Activated gamma-delta T cell (primary cell): Measurements from ENCODE around the gene MAPKAP1.
"Not testable (repeated sequence)": the region's sequence is repeated elsewhere in the genome, so short reads cannot be mapped to it uniquely, and the experiment has no call there.

Experiments used
- DNase-seq: peaks from one replicate; lab custom pipeline; 2025; lab: John Stamatoyannopoulos, UW

The MAPKAP1 gene

DNA sequence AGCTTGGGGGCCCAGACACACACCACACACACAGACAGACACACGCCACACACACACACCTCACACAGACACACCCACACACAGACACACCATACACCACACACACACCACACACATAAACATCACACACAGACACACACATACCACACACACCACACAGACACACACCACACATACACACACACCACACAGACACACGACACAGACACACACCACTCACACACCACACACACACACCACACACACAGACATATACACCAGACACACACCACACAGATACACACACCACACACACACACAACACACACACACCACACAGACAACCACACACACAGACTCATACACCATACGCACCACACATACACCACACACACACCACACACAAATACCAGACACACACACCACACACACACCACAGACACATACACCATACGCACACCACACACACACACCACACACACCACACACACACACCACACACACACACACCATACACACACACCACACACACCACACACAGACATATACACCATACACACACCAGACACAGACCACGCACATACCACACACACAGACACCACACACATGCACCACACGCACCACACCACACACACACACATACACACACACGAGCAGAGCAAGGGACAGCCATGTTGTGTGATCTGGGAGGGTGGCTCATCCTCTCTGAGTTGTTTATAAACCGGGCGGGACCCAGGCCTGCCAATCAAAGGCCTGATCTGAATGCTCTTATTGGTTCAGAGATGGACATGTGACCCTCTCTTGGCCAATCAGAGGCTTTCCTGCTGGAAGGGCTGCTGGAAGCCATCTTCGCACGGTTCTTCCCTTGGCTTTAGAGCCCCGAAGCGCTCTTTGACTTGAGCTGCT, 297.1 kb downstream of the MAPKAP1 start:
- DNase-seq = no peak

DNA sequence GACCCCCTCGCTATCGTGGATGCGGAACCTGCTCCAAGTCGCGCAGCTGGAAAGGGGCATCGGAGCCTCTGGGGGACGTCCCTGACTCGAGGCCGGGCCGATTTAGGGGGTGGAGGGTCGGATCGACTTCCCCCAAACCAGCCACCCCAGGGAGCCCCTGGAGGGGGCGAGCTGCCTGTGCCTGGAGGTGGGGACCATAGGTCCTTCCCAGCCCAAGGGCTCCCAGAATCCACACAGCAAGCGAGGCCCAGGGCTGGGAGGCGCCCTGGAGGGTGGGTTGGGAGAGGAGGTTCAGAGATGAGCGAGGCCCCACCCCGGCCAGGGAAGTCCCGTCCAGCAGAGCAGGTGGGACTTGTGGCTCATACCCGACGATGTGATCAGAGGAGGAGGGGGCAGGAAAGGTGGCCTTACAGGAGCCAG, 297.8 kb downstream of the MAPKAP1 start:
- no peak for DNase-seq

DNA sequence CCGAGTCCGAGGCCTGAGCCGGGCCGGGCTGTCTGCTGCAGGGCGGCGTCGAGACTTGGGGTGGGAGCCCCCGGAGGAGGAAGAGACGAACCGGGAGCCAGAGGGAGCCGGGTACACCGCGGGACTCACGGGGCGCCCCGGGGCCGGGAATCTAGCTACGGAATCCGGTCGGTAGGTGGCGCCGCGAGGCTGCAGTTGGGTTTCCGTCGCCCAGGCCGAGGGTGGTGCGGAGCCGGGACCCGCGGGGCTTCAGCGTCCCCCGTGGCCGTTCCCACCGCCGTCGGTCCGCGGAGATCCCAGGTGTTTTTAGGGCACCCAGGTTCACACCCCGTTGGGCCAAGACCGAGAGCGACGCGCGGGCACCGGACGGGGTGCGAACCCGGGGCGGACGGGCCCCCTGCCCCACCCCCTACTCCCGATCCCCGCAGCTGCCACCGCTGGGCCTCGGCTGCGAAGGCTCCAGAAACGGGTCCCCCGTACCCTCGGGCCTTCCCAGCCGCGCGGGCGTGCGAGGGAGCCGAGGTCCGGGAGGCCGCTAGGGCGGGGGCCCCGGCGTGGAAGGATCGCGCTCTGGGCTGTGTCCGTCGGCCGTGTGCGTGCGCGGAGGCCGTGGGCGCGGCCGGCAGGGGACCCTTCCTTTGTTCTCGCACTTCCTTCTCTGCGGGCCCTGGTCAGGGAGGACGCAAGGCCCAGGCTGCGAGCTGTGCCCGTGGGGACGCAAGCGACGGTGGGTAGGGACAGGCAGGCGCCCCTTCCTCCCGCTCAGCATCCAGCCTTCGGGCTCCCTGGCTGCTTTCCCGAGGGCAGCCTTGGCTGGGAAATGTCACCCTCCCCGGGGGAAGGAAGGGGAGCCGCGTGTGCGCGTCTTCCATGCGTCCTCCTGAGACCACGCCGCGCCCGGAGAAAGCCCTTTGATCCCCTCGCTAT, 298.8 kb downstream of the MAPKAP1 start:
- DNase-seq = peak; percentile 35

DNA sequence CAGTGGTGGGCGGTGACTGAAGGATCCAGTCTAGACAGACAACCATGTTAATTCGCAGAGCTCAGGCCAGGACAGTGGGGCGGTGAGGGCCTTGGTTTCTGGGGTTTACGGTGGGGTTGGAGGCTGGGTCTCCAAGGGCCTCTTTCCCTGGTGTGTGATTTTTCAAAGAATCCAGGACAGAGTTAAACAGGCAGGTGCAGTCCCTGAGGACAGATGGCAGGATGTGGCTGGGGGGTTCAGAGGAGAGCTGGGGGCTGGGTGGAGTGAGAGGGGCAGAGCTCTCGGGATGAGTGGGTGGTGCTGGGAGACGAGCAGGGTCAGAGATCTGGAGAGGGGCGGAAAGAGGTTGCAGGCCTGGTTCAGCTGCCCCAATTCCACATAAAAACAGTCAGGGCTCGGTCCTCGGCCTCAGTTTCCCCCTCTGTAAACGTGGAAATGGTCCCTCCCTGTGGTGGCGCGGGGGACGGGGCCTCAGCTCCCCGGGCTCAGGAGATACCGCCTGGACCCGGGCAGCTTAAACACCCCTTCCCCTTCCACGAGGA, 299.5 kb downstream of the MAPKAP1 start:
- no peak for DNase-seq

DNA sequence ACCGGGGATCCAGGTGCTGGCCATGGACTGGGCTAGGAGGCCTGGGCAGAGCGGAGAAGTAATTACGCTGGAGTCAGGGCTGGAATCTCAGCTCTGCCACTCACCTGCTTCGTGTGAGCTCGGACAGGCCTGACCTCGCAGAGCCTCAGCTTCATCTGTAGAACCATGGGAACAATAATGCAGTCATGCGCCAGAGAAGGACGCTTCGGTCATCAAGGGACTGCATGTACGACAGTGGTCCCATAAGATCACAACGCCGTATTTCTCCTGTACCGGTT, 300.3 kb downstream of the MAPKAP1 start:
- no peak for DNase-seq

DNA sequence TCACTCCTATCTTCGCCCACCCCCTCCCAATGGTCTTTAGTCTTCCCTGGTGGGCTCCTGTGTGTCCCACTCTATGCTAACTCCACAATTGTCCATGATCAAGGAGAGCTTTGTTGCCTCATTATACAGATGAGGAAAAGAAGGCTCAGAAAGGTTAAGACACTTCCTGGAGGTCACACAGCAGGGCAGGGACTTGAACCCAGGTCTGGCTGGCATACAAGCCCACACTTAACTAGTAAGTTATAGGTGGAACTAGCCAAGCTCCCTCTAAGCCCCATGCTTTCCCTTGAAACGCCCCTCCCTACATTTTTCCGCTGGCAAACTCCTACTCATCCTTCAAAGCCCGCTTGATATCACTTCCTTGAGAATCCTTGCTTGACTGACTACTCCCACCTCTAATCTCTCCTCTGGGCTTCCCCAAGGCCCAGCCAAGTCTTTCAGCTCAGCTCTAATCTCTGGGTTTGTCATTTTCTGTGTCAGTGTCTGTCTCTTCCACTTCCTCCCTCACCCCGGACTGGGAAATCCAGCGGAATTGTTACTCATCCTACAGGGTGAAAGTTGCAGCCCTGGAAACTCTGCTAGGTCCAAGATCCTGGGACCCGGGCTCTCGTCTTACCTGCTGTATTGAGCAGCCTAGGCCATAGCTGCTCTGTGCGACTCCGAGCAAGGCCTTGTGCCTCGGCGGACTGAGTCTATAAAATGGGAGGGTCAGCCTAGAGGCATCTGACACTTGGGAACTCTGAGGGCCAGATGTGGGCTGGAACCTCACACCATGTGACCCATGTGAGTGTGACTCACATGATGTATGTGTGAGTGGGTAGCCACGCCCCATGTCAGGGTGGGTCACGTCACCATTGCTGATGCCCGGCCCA, 300.8 kb downstream of the MAPKAP1 start:
- no peak for DNase-seq

DNA sequence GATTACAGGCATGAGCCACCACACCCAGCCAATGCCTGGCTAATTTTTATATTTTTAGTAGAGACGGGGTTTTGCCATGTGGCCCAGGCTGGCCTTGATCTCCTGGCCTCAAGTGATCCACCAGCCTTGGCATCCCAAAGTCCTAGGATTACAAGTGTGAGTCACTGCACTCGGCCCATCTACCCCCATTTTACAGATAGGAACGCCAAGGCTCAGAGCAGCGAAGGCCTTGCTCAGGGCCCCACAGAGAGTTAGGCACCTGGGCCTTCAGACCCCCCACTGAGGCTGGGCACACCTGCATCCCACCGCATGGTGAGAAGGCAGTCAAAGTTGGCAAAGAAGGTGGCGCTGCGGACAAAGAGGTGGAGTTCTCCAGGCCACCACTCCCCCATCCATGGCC, 302.3 kb downstream of the MAPKAP1 start:
- DNase-seq = no peak

DNA sequence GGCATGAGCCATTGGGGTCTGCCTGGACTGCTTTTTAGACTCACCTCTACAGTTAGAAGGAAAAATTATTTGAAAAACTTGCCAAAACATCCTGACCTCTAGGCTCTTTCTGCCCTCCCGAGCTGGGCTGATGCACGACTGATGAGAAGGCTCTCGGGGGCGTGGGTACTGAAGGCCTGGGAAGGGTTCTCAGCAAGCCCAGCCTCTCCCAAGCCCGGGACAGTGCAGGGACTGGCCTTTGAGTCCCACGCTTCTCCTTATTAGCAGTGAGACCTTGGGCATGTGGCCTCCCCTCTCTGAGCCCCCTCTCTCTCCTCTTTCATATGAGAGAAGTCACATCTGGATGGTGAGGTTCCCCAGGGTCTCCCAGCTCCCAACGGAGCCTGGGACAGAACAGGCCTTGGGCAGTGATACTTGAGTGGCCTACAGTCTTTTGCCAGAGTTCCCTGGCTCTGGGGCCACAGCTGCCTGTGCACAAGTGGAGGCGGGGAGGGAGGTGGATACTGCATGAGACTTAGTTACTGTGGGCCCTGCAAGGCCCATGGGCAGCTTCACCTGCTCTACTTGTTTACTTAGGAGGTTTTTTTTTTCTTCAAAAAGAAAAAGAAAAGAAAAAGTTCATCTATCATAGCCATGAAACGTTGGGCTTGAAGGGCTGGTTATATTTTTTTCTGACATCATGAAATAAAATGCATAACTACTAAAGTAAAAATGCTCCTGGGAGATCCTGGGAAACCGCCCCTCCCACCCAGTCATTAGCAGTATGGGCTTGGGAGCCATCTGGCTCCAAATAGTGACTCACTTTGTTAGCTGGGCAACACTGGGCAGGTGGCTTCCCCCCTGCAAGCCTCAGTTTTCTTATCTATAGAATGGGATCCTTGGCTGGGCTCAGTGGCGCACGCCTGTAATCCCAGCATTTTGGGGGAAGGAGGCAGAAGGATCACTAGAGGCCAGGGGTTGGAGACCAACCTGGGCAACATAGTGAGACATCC, 306.0 kb downstream of the MAPKAP1 start:
- DNase-seq = no peak

DNA sequence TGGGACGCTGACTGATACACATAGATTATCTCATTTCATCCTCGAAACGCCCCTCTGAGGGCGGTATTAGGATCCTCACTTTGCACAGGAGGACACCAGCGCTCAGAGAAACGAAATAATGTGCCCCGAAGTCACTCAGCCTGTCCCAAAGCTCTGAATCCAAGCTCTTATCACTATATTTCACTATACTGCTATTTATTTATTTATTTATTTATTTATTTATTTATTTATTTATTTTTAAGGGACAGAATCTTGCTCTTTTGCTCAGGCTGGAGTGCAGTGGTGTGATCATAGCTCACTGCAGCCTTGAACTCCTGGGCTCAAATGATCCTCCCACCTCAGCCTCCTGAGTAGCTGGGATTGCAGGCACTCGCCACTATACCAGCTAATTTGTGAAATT, 306.8 kb downstream of the MAPKAP1 start:
- DNase-seq = not testable (repeated sequence)

DNA sequence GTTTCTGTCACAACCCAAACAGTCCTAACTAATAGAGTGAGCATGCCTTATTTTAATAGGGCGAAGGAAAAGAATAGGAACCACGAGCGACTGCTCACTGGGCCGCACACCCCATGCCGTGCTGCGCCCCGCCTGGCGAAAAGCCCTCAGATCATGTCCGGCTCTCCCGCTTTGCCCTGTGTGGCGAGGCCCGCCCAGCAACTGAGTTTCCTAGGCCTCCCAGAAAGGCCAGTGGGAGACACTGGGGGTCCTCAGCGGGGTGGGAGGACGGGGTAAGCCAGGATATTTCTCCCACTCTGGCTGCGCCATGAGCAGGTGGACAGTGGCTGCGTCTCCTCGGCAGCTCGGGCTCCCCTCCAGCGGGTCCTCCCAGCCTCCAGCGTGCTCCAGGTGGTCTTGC, 307.3 kb downstream of the MAPKAP1 start:
- DNase-seq = no peak

DNA sequence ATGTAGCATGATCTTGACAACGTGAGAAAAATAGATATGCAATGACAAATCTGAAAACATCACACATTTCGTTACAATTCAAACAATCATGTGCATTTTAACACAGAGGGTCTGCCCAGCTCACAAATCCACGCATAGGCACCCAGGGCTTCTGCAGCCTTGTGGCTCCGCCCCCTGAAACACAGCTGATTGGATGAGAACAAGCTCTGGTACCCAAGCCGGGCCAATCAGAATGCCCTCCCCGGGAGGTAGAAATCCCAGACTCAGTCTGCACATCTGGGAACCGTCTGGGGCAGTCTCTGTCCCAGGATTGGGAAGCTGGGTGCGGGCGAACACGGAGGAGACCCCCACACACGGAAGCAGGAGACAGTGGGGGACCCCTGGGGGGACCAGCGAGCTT, 307.8 kb downstream of the MAPKAP1 start:
- DNase-seq = no peak

DNA sequence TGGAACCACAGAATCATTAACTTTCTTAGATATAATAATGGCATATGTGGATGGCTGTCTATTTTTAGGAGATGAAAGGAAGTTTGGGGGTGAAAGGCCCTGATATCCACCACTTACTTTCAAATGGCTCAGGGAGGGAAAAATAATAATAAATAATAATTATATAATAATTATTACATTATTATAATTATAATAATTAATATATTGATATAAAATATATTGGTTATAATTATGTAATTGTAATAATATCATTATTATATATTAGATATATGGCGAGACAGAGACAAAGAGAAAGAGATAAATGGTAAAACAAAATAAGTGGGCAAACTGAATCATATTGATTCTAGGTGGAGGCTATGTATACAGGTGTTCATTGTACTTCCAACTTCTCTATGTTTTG, 308.8 kb downstream of the MAPKAP1 start:
- DNase-seq = no peak

DNA sequence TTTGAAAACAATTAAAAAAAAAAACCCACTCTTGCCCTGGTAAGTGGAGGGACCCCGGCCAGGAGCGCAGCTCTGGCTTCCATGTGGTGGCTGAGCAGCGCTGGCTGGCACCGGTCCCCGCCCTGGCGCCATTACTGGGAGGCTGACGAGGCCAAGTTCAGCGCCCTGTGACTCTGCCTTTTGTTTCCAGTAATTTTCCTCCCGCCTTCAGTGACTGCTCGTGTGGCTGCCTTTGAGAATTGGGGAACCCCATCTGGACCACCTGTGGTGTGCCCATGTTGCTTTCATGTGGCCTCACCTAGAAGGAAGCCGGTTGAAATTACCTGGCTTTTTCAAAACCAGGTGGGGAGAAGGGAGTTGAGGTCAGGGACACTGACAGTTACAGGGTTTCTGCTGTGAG, 309.3 kb downstream of the MAPKAP1 start:
- no peak for DNase-seq

DNA sequence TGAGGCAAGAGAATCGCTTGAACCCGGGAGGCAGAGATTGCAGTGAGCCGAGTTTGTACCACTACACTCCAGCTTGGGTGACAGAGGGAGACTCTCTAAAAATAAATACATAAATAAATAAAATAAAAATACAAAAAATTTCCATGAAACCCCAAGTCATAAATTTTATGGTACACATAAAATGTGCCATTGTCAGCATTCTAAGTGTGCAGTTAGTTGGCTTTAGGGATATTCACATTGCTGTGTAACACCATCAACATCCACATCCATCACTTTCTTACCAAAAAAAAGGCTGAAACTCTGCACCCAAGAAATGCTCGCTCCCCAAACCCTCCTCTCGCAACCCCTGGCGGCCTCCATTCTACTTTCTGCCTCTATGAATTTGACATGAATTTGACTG, 310.2 kb downstream of the MAPKAP1 start:
- DNase-seq = no peak

DNA sequence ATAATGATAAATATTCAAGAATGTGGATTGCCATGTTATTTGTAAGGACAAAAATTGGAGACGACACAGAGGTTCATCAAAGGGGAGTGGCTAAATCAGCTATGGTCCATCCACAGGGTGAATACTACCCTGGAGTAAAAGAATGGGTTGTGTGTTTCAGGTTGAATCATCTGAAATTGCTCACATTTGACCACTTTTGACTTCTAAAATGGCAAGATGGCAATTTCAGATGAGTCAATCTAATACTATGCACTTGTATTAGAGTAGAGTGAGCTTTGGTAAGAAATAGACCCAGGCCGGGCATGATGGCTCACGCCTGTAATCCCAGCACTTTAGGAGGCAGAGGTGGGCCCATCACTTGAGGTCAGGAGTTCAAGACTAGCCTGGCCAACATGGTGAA, 313.6 kb downstream of the MAPKAP1 start:
- no peak for DNase-seq

DNA sequence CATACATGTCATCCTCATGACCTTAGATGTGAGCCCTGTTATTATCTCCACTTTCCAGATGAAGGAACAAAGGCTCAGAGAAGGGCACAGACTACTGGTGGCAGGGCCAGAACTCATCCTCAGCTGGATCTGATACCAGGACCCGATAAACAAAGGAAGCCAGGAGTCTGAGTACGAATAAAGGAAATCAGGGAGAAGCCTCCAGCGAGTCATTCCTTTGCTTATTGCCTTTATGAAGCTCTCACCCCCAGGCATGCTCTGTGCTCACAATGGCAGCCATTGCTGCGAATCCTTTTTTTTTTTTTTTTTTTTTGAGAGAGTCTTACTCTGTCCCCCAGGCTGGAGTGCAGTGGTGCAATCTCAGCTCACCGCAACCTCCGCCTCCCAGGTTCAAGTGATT, 315.3 kb downstream of the MAPKAP1 start:
- DNase-seq = no peak

DNA sequence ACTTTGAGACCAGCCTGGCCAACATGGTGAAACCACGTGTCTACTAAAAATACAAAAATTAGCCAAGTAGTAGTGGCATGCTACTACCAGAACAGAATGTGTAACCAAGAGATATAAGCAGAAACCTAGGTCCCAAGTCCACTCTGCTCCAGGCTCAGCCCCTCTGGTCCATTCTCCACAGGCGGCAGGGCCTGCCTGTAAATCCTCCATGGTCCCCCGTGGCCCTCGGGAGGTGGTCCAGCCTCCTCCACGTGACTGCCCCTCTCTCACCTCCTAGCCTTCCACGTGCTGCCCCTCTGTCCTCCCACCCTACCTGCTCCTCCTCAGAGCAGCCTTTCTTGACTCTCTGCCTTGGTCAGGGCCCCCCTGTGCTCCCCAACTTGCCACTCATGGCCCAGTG, 318.0 kb downstream of the MAPKAP1 start:
- DNase-seq = no peak

DNA sequence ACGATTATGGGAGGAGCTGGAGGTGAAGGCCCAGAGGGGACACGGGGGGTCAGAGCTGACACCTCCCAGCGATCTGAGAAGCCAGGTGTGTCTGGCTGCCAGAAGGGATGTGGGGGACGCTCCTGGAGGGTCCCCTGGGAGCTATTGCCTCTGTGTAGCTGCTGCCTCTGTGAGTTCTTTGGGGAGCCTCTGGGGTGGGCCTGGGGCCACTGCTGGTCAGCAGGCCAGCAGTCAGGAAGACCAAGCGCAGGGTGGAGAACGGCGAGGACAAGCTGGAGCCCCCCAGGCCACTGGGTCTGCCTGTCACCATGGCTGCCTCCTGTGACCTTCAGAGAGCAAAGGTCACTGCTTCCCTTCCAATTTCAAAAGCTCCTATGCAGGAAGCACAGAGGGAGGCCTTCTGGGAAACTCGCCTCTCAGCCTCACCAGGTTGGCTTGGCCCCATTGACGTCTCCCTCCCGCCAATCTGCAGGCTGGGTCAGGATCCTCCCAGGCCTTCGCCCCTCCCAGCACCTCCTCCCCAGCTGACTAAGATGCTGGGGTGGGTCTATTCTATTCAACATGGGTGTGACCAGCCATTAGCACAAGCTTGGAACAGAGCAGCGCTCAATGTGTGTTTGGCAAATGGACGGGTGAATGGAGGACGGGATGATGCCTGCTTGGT, 319.0 kb downstream of the MAPKAP1 start:
- DNase-seq = no peak
